Panc1 (cell line): ENCODE measurements around the gene TMCO2. TPM values are rescaled to one million over a fixed set of nuclear protein-coding genes. Genes with fewer than 3 reads are reported as not detected.

Source experiments
- ATAC-seq: fragments of 200-7000 bp; cut with Tn5 transposase; 2 replicates; pipeline ENCODE4 v1.9.1; 2020; ENCODE audit warnings: mild to moderate bottlenecking, moderate library complexity
- BruUV-seq: library from RNA; stranded (reverse); fragments of 400-500 nt; replicated peaks from 2 replicates; lab custom pipeline; 2021; lab: Mats Ljungman, UMichigan
- CTCF ChIA-PET: fragments of 300-600 bp; sonication (Branson Sonifier 250); formaldehyde crosslinking; loops from one replicate; lab custom pipeline; 2022; ENCODE audit warnings: antibody characterized with exemption; lab: Charles Lee
- POLR2A ChIA-PET: fragments of 300-600 bp; sonication (Branson Sonifier 250); formaldehyde crosslinking; loops from one replicate; lab custom pipeline; 2022; ENCODE audit warnings: antibody characterized with exemption; lab: Charles Lee
- DNase-seq: peaks from one replicate; pipeline ENCODE4 v3.0.0-alpha.2; 2010; ENCODE audit warnings: low read depth, low spot score
- H3K27ac ChIP-seq: 2 replicates; pipeline ENCODE4 v1.5.1; 2011; ENCODE audit warnings: mild to moderate bottlenecking, low read length, inconsistent platforms
- H3K27me3 ChIP-seq: fragments of 200-500 bp; sonication (Bioruptor generic); 2 replicates; pipeline ENCODE4 v1.6.0; 2014; ENCODE audit warnings: low read length, inconsistent platforms; ENCODE audit not compliant: control insufficient read depth, insufficient read depth
- H3K36me3 ChIP-seq: fragments of 200-500 bp; sonication (Bioruptor generic); 2 replicates; pipeline ENCODE4 v1.5.1; 2014; ENCODE audit warnings: inconsistent platforms, mild to moderate bottlenecking, low read length, moderate library complexity; ENCODE audit not compliant: control insufficient read depth, insufficient read depth
- H3K4me1 ChIP-seq: 2 replicates; pipeline ENCODE4 v1.5.1; 2011; ENCODE audit warnings: inconsistent platforms, mild to moderate bottlenecking, low read length, moderate library complexity; ENCODE audit not compliant: control insufficient read depth, insufficient read depth
- H3K4me3 ChIP-seq, 2 experiments: 2 replicates each; pipeline ENCODE4 v1.5.1; 2011 to 2012; ENCODE audit warnings: low read depth in 2 of 2, low read length in 2 of 2, mild to moderate bottlenecking in 2 of 2, inconsistent platforms in 1 of 2, moderate library complexity in 1 of 2
- H3K9me3 ChIP-seq: fragments of 200-500 bp; sonication (Bioruptor generic); 2 replicates; pipeline ENCODE4 v1.5.1; 2014; ENCODE audit warnings: low read depth, mild to moderate bottlenecking, inconsistent platforms, low read length, moderate library complexity; ENCODE audit not compliant: control insufficient read depth, insufficient read depth
- POLR2AphosphoS5 ChIP-seq: IDR thresholded peaks from 2 replicates; pipeline ENCODE4 v1.6.1; 2012; ENCODE audit warnings: mild to moderate bottlenecking, low read depth, low read length, moderate library complexity
- SIN3A ChIP-seq: IDR thresholded peaks from 2 replicates; pipeline ENCODE4 v1.6.1; 2012; ENCODE audit warnings: low read depth, mild to moderate bottlenecking, low read length, moderate library complexity, borderline replicate concordance; ENCODE audit not compliant: insufficient read depth
- TCF7L2 ChIP-seq: IDR thresholded peaks from 2 replicates; pipeline ENCODE4 v1.6.1; 2011; ENCODE audit warnings: mild to moderate bottlenecking, low read depth, low read length, inconsistent platforms
- in situ Hi-C: cut with HindIII; loops from 2 replicates; pipeline ENCODE4 v1.10.0; 2016; ENCODE audit warnings: low sequenced_read_pairs, low pct_unique_long_range_greater_than_20kb
- intact Hi-C: fragments of 100-400 bp; cut with micrococcal nuclease; formaldehyde crosslinking; loops from one replicate; pipeline ENCODE4 v1.10.0; 2022; ENCODE audit not compliant: unreplicated experiment
- total RNA-seq: library from RNA; stranded (reverse); gene quantifications from one replicate; pipeline ENCODE4 v1.2.1, GENCODE V29; 2021; ENCODE audit not compliant: unreplicated experiment
- TF ChIP-seq, protein P1 (sequence below), 2 experiments: IDR thresholded peaks; 2 replicates each; pipeline ENCODE4 v1.6.1; 2011 to 2012; ENCODE audit warnings: low read depth in 2 of 2, control low read depth in 1 of 2, low read length in 1 of 2, mild to moderate bottlenecking in 1 of 2, moderate library complexity in 1 of 2; ENCODE audit not compliant: insufficient read depth in 1 of 2
- TF ChIP-seq, protein P2 (sequence below): fragments of 450-650 bp; IDR thresholded peaks from 2 replicates; pipeline ENCODE4 v1.5.1; 2017; ENCODE audit warnings: mild to moderate bottlenecking

TMCO2 gene
- total RNA-seq, 1 experiment from 2014 or later = not detected

DNA sequence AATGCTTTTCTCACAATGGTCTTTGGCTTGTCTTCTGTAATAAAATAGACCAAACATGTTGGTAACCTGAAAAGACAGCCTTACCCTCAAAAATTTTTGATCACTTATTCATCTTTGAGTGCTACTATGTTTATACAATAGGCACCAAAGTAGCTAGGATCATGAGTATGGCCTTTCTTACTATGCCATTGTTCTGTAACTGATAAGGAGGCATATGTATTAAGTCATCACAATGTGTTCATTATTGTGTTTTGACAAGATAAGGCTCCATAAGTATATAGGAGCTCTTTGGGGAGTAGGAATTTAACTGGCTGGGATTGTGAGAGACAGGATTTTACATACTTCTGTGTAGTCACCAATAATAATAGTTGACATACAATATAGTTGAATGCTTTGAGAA lies 675 bp downstream of the TMCO2 start:
- ATAC-seq (no peak), DNase-seq (no peak)
- TF ChIP-seq SIN3A (no peak), TCF7L2 (no peak), POLR2AphosphoS5 (no peak)
- TF ChIP-seq, protein P1, sequence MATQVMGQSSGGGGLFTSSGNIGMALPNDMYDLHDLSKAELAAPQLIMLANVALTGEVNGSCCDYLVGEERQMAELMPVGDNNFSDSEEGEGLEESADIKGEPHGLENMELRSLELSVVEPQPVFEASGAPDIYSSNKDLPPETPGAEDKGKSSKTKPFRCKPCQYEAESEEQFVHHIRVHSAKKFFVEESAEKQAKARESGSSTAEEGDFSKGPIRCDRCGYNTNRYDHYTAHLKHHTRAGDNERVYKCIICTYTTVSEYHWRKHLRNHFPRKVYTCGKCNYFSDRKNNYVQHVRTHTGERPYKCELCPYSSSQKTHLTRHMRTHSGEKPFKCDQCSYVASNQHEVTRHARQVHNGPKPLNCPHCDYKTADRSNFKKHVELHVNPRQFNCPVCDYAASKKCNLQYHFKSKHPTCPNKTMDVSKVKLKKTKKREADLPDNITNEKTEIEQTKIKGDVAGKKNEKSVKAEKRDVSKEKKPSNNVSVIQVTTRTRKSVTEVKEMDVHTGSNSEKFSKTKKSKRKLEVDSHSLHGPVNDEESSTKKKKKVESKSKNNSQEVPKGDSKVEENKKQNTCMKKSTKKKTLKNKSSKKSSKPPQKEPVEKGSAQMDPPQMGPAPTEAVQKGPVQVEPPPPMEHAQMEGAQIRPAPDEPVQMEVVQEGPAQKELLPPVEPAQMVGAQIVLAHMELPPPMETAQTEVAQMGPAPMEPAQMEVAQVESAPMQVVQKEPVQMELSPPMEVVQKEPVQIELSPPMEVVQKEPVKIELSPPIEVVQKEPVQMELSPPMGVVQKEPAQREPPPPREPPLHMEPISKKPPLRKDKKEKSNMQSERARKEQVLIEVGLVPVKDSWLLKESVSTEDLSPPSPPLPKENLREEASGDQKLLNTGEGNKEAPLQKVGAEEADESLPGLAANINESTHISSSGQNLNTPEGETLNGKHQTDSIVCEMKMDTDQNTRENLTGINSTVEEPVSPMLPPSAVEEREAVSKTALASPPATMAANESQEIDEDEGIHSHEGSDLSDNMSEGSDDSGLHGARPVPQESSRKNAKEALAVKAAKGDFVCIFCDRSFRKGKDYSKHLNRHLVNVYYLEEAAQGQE (IDR thresholded peaks at IDR 0.05; ENCODE audit: insufficient read depth in 1 of 2, low read depth in 2 of 2, low read length in 1 of 2) = no peak
- TF ChIP-seq, protein P2, sequence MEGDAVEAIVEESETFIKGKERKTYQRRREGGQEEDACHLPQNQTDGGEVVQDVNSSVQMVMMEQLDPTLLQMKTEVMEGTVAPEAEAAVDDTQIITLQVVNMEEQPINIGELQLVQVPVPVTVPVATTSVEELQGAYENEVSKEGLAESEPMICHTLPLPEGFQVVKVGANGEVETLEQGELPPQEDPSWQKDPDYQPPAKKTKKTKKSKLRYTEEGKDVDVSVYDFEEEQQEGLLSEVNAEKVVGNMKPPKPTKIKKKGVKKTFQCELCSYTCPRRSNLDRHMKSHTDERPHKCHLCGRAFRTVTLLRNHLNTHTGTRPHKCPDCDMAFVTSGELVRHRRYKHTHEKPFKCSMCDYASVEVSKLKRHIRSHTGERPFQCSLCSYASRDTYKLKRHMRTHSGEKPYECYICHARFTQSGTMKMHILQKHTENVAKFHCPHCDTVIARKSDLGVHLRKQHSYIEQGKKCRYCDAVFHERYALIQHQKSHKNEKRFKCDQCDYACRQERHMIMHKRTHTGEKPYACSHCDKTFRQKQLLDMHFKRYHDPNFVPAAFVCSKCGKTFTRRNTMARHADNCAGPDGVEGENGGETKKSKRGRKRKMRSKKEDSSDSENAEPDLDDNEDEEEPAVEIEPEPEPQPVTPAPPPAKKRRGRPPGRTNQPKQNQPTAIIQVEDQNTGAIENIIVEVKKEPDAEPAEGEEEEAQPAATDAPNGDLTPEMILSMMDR = no peak
- ChIA-PET CTCF (no interaction called here), POLR2A (no interaction called here)
- in situ Hi-C loops = no loop called here
- intact Hi-C loops = no loop called here
- no TSS peak for BruUV-seq
- Histone ChIP-seq H3K36me3 (no peaks in the 10 kb centered on the region), H3K4me3 (no peak overlapping the region), H3K27ac (no peak overlapping the region), H3K9me3 (no peaks in the 10 kb centered on the region), H3K27me3 (no peaks in the 10 kb centered on the region), H3K4me1 (no peaks in the 10 kb centered on the region)

DNA sequence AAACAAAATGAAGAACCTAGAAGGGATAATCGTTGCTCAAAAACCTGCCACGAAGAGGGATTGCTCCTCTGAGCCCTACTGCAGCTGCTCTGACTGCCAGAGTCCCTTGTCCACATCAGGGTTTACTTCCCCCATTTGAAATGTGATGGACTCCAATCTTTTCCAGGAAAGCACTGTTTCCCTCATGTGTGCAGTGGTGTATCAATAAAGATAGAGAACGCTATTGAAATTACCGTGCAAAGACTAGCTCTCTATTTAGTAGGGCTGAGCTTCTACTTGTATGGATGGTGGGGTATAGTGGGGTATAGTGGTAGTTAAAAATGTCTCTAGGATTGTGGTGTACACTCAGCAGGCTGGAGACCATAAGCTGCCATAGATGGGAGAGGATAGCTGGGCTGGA lies 3.7 kb downstream of the TMCO2 start:
- peaks cover 2% of the 10 kb centered on the region; the same call in 1 of the 2 replicates for H3K36me3 ChIP-seq
- no peak for ATAC-seq
- no peak overlapping the region for H3K4me3 ChIP-seq
- BruUV-seq = no TSS peak
- intact Hi-C loops = loop anchor here (10.0 kb wide), 2 partner anchors 57 to 87 kb away; partner anchors contain the start of gene RLF
- H3K9me3 ChIP-seq = no peaks in the 10 kb centered on the region
- H3K27me3 ChIP-seq = no peaks in the 10 kb centered on the region
- H3K27ac ChIP-seq = no peak overlapping the region
- TF ChIP-seq, protein P2 = no peak
- TF ChIP-seq TCF7L2 (no peak), SIN3A (no peak), POLR2AphosphoS5 (no peak)
- TF ChIP-seq, protein P1 (IDR thresholded peaks at IDR 0.05; ENCODE audit: insufficient read depth in 1 of 2, low read depth in 2 of 2, low read length in 1 of 2) = no peak
- no peak for DNase-seq
- H3K4me1 ChIP-seq = peaks cover 1% of the 10 kb centered on the region
- ChIA-PET CTCF (no interaction called here), POLR2A (no interaction called here)
- in situ Hi-C loops = no loop called here
